Stimulated activated CD4-positive, alpha-beta T cell treated with anti-CD3 and anti-CD28 coated beads, Interleukin-15, amount 100 ng/mL, for 48 hours (primary cell): ENCODE data around the gene EBF4.
"Not testable (repeated sequence)": the region's sequence is repeated elsewhere in the genome, so short reads cannot be mapped to it uniquely, and the experiment has no call there.

Experiments
- DNase-seq, 2 donors: peaks; one replicate each; pipeline ENCODE4 v3.0.0-alpha.2; 2020; ENCODE audit warnings: low read depth in 2 of 2

The EBF4 gene

DNA sequence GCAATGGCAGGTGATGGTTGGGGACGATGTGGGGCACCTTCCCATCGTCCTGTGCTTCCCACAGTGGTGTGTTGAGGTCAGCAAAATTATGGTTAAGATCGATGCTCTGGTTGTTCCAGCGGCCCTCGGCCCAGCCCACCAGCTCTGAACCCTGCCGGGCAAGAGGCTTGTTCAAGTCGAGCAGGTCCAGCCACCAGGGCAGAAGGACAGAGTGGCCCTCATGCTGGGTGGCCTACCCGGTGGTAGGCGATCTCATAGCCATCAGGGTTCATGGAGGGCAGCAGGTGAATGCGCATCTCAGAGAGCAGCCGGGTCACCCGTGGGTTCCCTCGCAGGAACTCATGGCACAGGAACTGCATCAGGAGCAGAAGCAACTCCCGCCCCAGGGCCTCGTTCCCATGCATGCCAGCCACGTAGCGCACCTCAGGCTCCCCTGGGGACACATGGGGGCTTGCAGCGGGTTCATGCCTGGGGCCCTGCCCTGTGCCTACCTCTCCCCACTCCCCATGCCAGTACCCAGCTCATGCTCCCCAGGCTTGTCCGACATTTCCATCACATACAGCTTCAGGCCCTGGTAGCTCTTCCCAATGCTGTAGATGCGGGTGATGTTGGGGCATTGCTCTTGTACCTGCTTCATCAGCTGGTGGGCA is 103.6 kb downstream of the EBF4 start:
- no peak for DNase-seq

DNA sequence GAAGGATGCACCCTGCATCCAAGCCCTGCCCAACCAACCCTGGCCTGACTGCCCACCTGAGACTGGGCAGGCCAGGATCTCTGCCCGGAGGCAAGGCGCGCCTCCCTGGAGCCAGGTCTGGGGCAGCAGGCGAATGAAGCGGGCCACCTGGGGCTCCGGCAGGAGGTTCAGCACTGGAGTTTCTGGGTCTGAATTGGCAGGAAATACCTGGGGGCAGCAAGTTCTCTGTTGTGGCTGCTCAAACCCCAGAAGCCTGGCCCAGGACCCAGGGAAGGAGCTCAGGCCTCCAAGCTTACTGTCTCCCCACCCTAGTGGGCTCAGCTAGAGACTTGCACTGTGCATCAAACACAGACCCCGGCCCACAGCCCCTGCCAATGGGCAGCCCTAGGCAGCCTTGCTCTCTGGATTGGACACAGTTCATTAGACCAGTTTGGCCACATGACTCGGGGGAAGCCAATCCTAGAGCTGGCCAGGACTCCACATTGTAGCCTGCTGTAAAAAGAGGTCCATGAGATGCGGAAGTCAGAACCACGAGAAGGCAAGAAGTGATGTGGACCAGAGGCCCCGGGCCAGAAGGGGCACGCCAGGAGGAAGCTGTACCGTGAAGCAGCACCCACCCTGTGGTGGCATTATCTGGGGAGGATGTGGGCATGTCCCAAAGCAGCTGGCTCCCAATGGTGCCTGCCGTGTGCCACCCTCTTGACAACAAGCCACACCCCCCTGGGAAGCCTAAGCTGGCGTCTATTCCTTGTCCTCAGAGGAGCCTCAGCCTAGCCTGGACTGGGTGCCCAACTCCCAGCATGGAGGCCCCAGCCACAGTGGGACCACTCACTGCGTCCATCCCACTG is 104.8 kb downstream of the EBF4 start:
- no peak for DNase-seq

DNA sequence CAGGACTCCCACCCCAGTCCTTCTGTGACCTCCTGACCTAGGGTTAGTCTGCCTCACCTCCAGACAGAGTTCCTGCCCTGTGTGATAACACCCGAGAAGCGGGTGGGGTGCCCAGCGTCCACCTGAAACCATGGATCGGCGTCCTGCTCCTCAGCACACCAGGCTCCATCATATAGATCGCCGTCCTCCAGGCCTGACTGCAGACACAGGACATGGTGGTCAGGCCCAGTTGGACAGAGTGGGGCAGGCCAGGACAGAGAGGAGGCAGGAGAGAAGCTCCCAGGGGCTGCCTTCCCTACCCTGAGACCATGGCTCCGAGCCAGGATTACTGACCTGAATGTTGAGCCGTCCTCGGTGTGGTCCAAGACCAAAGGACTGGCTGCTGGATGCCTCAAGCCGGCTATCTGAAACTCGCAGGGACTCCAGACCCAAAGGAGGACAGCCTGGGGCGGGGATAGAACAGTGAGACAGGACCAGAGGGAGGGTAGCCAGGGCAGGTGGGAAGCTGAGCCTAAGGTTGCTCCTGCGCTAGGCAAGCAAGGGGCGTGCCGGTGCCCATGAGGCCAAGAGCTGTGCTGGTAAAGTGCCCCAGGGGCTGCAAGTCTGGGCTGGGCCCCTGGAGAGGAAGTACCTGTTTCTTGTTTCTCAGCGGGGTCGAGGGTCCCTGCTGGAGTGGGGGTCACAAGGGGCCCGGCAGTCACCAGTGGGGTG is 105.7 kb downstream of the EBF4 start:
- DNase-seq = no peak

DNA sequence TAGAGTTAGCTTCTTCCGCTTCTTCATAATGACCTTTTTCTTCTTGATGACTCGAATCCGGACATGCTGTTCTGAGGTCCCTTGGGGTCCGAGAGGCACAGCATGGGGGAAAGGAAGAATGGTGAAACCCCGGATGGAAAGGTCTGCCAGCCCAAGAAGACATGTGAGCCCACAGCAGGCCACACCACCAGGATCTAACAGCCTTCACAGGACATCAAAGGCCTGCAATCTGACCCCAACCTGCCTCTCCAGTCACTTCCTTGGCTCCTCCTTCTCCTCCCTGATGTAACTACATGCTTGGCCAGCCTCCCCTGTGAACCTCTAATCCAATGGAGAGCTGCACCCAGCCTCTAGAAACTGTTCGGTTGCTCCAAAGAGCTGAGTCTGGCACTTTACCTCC is 106.2 kb downstream of the EBF4 start:
- DNase-seq = no peak

DNA sequence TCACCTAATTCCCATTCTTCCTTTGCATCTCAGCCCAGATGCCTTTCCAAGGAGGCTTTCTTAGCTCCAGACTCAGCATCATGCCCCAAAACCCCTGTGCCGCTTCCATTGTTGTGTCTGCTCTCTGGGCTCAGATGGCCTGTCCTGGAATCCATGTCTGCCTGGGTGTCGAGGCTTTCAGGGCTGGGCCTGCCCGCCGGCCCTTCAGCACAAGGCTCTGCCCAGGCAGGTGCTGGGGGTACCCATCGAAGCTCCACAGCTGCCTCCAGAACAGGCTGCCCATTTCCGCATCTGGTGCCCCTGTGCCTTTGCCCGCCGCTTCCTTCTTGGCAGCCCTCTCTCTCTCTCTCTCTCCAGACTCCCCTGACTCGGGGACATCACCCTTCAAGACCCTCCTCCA is 106.7 kb downstream of the EBF4 start:
- DNase-seq = no peak

DNA sequence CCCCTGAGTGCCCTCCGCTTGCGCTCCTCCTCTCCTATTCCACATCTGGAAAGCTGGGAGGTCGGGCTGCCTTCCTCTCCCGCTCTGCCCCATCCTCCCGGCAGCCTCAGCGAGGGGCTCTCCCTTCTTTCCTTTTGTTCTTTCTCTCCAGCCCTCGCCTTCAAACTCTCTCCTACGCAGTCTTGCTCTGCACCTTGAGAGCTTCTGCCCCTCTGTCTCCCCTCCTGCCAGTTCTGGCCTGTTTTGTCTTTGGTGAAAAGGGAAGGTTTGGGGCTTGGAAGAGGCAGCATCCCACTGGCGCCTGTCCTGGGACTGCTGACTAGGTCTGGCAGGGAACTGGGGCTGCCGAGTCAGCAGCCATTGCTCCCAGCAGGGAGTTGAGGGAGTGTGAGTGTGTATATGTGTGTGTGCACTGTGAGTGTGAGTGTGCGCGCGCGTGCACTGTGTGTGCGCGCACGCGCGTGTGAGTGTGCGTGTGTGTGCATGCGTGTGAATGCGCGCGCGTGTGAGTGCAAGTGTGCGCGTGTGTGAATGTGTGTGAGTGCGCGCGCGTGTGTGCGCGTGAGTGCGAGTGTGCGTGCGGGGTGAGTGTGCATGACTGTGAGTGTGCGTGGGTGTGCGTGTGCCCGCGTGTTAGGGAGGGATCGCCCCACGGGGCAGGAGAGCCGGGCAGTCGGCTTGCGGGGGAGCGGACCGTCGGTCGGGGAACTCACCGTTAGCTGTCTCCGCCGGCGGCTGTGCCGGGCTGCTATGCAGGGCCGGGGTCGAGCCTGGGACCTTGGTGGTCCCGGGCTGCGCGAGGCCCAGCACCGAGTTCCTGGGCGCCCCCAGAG is 107.3 kb downstream of the EBF4 start:
- no peak for DNase-seq

DNA sequence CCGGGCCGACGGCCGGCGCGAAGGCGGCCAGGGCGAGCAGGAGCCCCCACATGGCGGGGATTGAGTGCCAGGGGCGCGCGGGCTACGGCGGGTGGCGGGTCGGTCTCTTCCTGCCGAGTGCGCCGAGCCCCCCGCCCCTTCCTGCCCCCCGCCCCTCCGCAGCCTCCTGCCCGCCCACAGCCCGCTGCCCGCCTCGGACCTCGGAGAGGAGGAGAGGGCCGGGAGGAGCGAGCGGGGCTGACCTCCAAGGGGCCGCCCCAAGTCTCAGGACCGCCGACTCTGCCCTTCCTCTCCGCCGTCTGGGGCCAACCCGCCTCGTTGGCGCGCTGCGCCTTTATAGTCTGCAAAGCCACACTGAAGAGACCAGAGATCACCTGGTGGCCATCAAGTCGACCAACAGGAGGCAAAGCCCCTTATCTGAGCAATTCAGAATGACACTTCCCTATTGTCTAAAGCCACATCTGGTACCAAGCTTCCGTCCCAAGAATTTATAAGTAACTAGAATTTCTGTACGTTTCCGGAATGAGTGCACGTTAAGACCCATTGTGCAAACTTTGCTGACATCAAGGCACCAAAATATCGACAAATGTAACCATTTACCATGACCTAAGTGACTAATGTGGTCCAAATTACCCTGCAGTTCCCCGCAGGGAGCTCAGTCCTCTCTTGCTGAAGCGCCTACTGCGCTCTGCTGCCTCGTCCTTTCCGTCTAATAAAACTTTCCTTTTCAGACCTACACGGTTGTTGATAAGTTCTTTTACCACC is 108.1 kb downstream of the EBF4 start, which contains the start of gene CPXM1:
Gene CPXM1 (minus strand): TSS at position 107 of the 765 bp plus-strand sequence. CDS start 55 bp downstream, at position 52.
- DNase-seq = no peak

DNA sequence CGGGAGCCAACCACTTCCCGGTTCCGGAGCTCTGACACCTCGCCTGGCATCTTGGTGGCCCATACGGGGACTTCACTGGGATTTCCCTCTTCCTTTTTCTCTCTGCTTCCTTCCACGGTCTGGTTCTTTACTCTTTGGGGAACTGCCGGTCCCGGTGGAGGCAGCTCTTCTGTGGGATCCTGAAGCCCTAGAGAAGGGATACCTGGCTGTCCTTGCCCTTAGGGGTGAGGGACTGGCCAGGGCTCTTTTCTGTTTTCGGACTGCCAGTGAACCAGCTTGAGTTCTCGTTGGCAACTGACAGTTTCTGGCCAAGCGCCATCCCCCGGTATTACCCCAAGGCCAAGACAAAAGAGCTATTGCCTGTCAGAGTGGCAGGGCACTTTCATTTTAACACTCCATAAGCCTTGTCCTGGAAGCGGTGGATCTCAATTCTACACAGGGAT is 108.7 kb downstream of the EBF4 start:
- no peak for DNase-seq

DNA sequence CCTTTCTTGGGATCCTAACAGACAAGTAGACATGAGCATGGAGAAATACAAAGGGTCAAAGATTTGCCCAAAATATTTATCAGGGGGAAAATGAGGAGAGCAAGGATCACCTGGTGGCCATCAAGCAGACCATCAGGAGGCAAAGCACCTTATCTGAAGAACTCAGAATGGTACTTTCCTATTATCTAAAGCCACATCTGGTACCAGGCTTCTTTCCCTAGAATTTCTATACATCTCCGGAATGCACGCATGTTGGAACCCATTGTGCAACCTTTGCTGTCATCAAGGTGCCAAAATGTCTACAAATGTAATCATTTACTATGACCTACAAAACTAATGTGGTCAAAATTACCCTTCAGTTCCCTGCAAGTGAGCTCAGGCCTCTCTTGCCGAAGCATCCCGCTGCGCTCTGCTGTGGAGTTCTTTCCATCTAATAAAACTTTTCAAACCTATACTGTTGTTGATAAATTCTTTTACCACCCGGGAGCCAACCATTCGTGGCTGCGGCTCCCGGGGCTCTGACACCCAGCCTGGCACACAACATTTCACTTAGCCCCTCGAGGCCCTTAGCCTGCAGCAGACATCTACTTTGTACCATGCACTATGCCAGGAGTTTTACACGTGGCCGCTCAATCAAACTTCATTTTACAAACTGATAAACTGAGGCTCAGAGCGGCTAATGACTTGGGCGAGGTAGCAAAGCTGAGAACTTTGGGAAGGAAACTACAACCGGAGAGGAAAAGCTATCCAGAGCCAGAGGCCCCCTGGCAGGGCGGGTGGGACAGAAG is 111.7 kb downstream of the EBF4 start:
- no peak for DNase-seq

DNA sequence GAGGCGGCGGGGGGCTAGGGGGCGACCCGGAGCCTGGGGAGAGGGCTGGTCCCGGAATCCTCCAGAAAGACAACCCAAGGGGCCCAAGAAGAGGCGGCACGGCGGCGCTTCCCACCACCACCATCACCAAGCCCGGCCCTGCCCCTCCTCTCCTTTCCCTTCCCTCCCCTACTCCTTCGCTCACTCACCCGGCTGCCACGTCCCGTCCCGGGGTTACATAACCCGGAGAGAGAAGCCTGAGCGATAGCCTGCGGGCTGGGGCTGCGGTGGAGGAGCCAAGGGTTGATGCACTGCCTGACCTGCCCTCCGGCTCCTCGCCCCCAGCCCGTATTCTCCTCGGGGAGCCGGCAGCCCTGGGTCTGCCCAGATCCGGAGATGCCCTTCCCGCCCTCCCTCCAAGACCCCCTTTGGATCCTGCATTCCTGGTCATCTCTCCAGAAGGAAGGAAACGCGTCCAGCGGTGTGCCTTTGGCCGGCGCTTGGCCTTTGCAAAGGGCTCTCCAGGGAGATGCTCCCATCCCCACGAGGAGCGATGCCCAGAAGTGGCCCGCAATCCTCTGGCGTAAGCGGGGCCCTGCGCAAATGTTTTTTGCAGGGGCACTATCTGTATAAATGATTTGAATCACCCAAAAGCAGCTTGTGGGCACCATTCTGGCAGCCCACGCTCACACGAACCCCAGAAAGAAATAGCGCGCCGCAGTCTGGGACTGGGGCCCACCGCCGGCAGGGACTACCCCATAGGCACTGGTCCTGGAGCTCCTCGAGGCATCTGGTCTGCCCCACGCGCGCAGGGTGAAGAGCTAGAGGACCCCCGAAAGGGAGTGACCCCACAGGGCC is 112.5 kb downstream of the EBF4 start:
- DNase-seq = no peak

DNA sequence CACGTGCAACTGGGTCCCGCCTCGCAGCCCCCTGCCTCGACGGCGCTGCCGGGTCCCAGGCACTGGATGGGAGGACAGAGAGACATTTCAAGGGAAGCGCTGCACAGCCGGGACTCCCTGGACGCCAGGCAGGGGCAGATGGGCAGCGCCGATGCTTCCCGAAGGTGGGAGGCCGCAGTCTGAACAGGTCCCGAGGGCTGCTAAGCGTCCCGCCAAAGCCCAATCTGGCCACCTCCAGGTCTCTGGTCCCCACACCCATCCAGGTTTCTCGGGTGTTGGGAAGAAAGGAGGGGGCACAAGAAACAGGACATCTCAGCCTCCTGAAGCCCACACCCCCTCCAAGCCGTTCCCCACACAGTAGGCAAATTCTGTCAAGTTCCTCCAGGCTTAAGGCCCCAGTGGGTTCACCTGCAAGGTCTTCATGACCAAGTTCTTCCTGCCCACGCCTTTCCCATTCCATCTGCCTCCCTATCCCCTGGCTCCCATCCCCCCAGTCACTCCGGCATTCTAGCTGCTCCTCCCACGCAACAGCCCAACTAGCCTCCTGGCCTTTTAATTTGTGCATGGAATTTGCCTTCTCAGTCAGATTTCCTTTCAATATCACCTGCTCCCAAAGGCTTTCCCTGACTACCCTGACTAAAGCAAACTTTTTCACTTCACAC is 113.2 kb downstream of the EBF4 start:
- DNase-seq = no peak

DNA sequence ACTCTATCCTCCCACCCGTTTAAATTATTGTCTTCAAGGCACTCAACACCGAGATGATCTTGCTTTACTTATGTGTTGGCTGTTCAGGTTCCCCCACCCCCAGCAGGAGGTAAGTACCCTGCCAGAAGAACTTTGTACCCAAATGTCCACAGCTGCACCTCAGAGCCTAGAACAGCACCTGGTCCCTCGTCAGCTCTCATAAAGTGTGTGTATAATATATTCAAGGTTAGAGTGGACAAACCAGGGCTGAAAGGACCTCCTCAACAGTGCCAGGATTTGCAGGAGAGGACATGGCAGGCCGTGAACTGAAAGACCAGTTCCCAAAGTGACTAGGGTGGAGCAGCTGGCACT is 113.7 kb downstream of the EBF4 start:
- no peak for DNase-seq

DNA sequence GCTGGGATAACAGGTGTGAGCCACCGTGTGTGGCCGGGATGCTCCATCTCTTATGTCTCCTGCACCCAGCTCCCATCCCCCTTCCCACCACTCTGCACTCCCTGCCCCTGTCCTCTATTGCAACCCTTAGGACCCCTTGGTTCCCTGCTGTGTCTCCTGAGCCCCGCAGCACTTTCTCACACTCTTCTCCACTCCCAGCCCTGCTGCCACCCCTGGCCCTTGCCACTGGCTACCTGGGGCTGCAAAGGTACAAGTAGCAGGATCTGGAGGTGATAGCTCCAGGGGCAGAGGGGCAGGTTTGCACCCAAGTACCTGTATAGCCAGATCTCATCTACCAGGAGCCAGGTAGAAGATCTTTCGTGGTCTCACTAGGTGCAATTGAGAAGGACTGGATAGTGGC is 114.4 kb downstream of the EBF4 start:
- no peak for DNase-seq

DNA sequence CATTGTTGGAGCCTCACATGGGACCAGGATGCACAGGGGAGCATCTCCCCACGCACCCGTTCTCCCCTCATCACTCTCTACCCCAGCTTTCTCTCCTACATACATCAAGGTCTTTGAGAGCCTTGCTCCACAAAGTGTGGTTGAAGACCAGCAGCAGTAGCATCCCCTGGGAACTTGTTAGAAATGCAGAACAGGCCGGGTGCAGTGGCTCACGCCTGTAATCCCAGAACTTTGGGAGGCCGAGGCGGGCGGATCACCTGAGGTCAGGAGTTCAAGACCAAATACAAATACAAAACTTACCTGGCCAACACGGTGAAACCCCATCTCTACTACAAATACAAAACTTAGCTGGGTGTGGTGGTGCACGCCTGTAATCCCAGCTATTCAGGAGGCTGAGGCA is 115.3 kb downstream of the EBF4 start:
- DNase-seq = not testable (repeated sequence)

DNA sequence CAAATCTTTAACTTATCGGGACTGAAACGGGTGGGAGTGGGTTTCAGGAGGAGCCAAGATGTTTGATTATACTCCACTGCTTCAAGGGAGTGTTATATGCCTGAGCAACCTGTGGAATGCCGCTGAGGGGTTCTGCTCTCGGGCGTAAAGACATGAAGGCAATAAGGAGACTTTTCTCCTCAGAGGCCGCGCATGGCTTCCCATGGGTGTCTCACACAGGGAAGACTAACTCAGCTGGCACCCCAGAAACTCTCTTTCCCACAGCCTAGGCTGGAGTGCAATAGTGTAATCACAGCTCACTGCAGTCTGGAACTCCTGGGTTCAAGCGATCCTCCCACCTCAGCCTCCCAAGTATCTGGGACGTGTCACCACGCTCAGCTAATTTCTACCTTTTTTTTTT is 117.1 kb downstream of the EBF4 start:
- DNase-seq = no peak
